Ramos (cell line): ENCODE data around the gene ANP32D.
"Not testable (repeated sequence)": the region's sequence is repeated elsewhere in the genome, so short reads cannot be mapped to it uniquely, and the experiment has no call there.

Experiments
- in situ Hi-C: fragments of 300-500 bp; cut with MboI; formaldehyde crosslinking; loops from one replicate; pipeline ENCODE4 v1.14.3; 2022; ENCODE audit warnings: low sequenced_read_pairs; ENCODE audit not compliant: unreplicated experiment

Gene ANP32D

GRCh38 chr12:48472259-48472658 is at the start of gene ANP32D:
Gene ANP32D (plus strand): TSS chr12:48472559. CDS start chr12:48472665, 106 bp downstream.
- in situ Hi-C loops = no loop called here

GRCh38 chr12:48423171-48423570 is 49.2 kb upstream of the ANP32D start:
- in situ Hi-C loops = no loop called here

GRCh38 chr12:48424644-48425043 is 47.7 kb upstream of the ANP32D start:
- in situ Hi-C loops = no loop called here

- in situ Hi-C loops = not testable (repeated sequence)
Measured at GRCh38 chr12:48434016-48434415, 38.3 kb upstream of the ANP32D start.

GRCh38 chr12:48441069-48441468 is 31.3 kb upstream of the ANP32D start:
- in situ Hi-C loops = no loop called here

- in situ Hi-C loops = no loop called here
Measured at GRCh38 chr12:48442179-48442847, 30.0 kb upstream of the ANP32D start.

GRCh38 chr12:48445538-48445937 is 26.8 kb upstream of the ANP32D start:
- in situ Hi-C loops = no loop called here

- in situ Hi-C loops = no loop called here
Measured at GRCh38 chr12:48446161-48446776, 26.1 kb upstream of the ANP32D start.

GRCh38 chr12:48447755-48448154 is 24.6 kb upstream of the ANP32D start:
- in situ Hi-C loops = no loop called here

GRCh38 chr12:48451372-48451771 is 21.0 kb upstream of the ANP32D start:
- in situ Hi-C loops = no loop called here

- in situ Hi-C loops = not testable (repeated sequence)
Measured at GRCh38 chr12:48452961-48453360, 19.4 kb upstream of the ANP32D start.

- in situ Hi-C loops = no loop called here
Measured at GRCh38 chr12:48454667-48455066, 17.7 kb upstream of the ANP32D start.

- in situ Hi-C loops = no loop called here
Measured at GRCh38 chr12:48455116-48455515, 17.2 kb upstream of the ANP32D start.

- in situ Hi-C loops = no loop called here
Measured at GRCh38 chr12:48459259-48459658, 13.1 kb upstream of the ANP32D start.

GRCh38 chr12:48469027-48469426 is 3.3 kb upstream of the ANP32D start:
- in situ Hi-C loops = not testable (repeated sequence)

GRCh38 chr12:48473061-48473460 is 702 bp downstream of the ANP32D start:
- in situ Hi-C loops = no loop called here

GRCh38 chr12:48474497-48474896 is 2.1 kb downstream of the ANP32D start:
- in situ Hi-C loops = not testable (repeated sequence)

- in situ Hi-C loops = no loop called here
Measured at GRCh38 chr12:48482198-48482597, 9.8 kb downstream of the ANP32D start, which contains the start of gene C12orf54. Gene C12orf54 (plus strand): TSS chr12:48482498. CDS start chr12:48483297, 799 bp downstream.

GRCh38 chr12:48482930-48483329 is 10.6 kb downstream of the ANP32D start:
- in situ Hi-C loops = no loop called here

- in situ Hi-C loops = no loop called here
Measured at GRCh38 chr12:48486261-48486660, 13.9 kb downstream of the ANP32D start.

GRCh38 chr12:48486679-48487078 is 14.3 kb downstream of the ANP32D start:
- in situ Hi-C loops = no loop called here

- in situ Hi-C loops = no loop called here
Measured at GRCh38 chr12:48489012-48489411, 16.7 kb downstream of the ANP32D start.
